Gastroesophageal sphincter (tissue), 4 donors: Measurements from ENCODE around the gene MARCHF2. TPM values are rescaled to one million over a fixed set of nuclear protein-coding genes. Genes with fewer than 3 reads are reported as not detected.
"Not testable (repeated sequence)": the region's sequence is repeated elsewhere in the genome, so short reads cannot be mapped to it uniquely, and the experiment has no call there.

Experiments
- ATAC-seq: fragments of 150-250 bp; one replicate; pipeline ENCODE4 v1.9.1; 2016; ENCODE audit warnings: mild to moderate bottlenecking, moderate library complexity
- H3K27ac ChIP-seq, 4 donors: fragments of 200-600 bp; sonication (generic) in 3 of 4; 1 replicate in 3 of 4; 2 replicates in 1 of 4; pipeline ENCODE4 v1.5.1; 2016 to 2019
- H3K27me3 ChIP-seq: fragments of 200-600 bp; sonication (generic); one replicate; pipeline ENCODE4 v1.5.1; 2019
- H3K36me3 ChIP-seq, 2 donors: fragments of 200-600 bp; sonication (generic); one replicate each; pipeline ENCODE4 v1.5.1; 2019; ENCODE audit warnings: control low read depth in 1 of 2
- H3K4me1 ChIP-seq, 3 donors: fragments of 200-600 bp; sonication (generic); 1 replicate in 2 of 3; 2 replicates in 1 of 3; pipeline ENCODE4 v1.5.1; 2016 to 2019; ENCODE audit warnings: control low read depth in 2 of 3
- H3K4me3 ChIP-seq, 2 donors: fragments of 200-600 bp; sonication (generic); one replicate each; pipeline ENCODE4 v1.5.1; 2019; ENCODE audit warnings: mild to moderate bottlenecking in 1 of 2, moderate library complexity in 1 of 2
- H3K9me3 ChIP-seq, 3 donors: fragments of 200-600 bp; sonication (generic); one replicate each; pipeline ENCODE4 v1.5.1; 2017 to 2019; ENCODE audit warnings: control low read depth in 2 of 3
- CTCF ChIP-seq, 4 experiments: fragments of 200-600 bp in 2 of 4; fragments of 450-650 bp in 2 of 4; sonication (generic) in 1 of 4; IDR thresholded peaks; one replicate each; pipeline ENCODE4 v1.5.1; 2017 to 2019; ENCODE audit warnings: antibody characterized with exemption in 4 of 4, mild to moderate bottlenecking in 2 of 4, moderate library complexity in 2 of 4
- EP300 ChIP-seq: sonication (generic); formaldehyde crosslinking; IDR thresholded peaks from one replicate; pipeline ENCODE4 v1.6.1; 2017; ENCODE audit warnings: antibody characterized with exemption, mild to moderate bottlenecking
- POLR2A ChIP-seq, 2 donors: fragments of 450-650 bp; IDR thresholded peaks; one replicate each; pipeline ENCODE4 v1.6.1; 2017; ENCODE audit warnings: antibody characterized with exemption in 2 of 2, mild to moderate bottlenecking in 2 of 2, moderate library complexity in 1 of 2
- POLR2AphosphoS5 ChIP-seq: sonication (generic); formaldehyde crosslinking; IDR thresholded peaks from one replicate; pipeline ENCODE4 v1.6.1; 2017; ENCODE audit warnings: antibody characterized with exemption
- WGBS, 2 donors: methylation state at CpG; one replicate each; pipeline ENCODE4 v1.1.5; 2018; ENCODE audit warnings: low coverage in 1 of 2; 5-methylcytosine and 5-hydroxymethylcytosine counted together
- total RNA-seq, 4 donors: library from RNA; depleted of rRNA; stranded (reverse); fragments of >200 nt; gene quantifications; one replicate each; pipeline ENCODE4 v1.1.0, GENCODE V29; 2016

Gene MARCHF2
- total RNA-seq, 4 donors from 2014 or later: 125 to 330 (median 237) TPM

- Histone ChIP-seq H3K9me3 (no peaks in the 10 kb centered on the region), H3K27me3 (no peaks in the 10 kb centered on the region), H3K27ac (peak overlapping the region in 2 of 4 donors; percentile 67 to 83), H3K36me3 (peaks cover 0 to 7% of the 10 kb centered on the region in 2 donors), H3K4me3 (peak overlapping the region in 1 of 2 donors; percentile 26), H3K4me1 (peaks cover 0 to 58% (median 25%) of the 10 kb centered on the region in 3 donors)
- ATAC-seq: peak; percentile 69
- TF ChIP-seq CTCF (IDR thresholded peaks at IDR 0.05) (no peak), EP300 (no peak), POLR2AphosphoS5 (peak; percentile 87)
- WGBS, 2 donors: 8 to 22% methylated on average over 10 to 14 of the region's 23 CpGs
These were observed 45.6 kb upstream of the MARCHF2 start for GRCh38 chr19:8367327-8368001.

DNA sequence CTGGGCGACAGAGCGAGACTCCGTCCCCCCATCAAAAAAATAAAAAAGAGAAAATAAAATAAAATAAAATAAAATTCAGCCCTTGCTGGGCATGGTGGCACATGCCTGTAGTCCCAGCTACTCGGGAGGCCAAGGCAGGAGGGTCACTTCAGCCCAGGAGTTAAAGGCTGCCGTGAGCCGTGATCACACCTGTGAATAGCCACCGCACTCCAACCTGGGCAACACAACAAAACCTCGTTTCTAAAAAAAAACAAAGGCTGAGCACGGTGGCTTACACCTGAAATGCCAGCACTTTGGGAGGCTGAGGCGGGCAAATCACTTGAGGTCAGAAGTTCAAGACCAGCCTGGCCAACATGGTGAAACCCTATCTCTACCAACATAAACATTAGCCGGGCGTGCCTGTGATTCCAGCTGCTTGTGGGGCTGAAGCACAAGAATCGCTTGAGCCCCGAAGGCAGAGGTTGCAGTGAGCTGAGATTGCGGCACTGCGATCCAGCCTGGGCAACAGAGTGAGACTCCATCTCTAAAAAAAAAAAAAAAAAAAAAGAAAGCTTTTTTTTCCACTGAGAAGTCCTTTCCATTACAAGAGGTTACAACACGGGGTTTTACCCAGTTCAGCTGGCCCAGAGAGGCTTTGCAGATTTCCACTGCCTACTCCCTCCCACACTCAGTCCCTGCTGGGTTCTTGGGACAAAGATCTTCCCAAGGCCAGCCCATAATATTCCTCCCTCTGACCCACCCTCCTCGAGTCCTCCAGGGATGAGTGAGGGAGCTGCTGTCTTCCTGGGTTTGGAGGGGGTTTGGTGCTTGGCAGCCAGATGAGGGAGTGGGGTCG is 42.7 kb upstream of the MARCHF2 start:
- WGBS, 2 donors: 74 to 82% methylated on average over 5 to 7 of the region's 19 CpGs
- H3K27me3 ChIP-seq: no peaks in the 10 kb centered on the region
- TF ChIP-seq POLR2A (IDR thresholded peaks at IDR 0.05) (no peak), EP300 (no peak), CTCF (IDR thresholded peaks at IDR 0.05) (no peak), POLR2AphosphoS5 (no peak)
- H3K4me1 ChIP-seq: peaks cover 0 to 41% (median 22%) of the 10 kb centered on the region in 3 donors
- no peak for ATAC-seq
- H3K36me3 ChIP-seq: peaks cover 0 to 20% of the 10 kb centered on the region in 2 donors
- H3K27ac ChIP-seq: peak overlapping the region in 1 of 4 donors; percentile 47
- no peaks in the 10 kb centered on the region for H3K9me3 ChIP-seq
- H3K4me3 ChIP-seq: no peak overlapping the region

DNA sequence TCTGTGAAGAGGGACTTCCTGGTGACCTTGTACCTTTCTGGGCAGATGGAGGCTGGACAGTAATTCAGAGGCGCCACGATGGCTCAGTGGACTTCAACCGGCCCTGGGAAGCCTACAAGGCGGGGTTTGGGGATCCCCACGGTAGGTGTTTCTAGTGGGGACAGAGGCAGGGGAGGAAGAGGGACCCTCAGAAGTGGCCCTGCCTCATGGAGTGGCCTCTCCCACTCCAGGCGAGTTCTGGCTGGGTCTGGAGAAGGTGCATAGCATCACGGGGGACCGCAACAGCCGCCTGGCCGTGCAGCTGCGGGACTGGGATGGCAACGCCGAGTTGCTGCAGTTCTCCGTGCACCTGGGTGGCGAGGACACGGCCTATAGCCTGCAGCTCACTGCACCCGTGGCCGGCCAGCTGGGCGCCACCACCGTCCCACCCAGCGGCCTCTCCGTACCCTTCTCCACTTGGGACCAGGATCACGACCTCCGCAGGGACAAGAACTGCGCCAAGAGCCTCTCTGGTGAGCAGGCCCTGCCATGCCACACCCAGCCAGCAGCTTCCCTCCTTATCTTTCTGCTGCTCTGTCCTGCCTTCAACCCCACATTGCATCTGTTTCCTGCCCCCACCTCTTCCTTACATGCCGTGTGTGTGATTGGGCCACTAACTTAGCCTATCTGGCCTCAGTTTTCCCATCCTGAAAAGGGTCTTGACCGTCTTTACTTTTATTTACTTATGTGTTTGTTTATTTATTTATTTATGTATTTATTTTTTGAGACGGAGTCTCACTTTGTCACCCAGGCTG is 41.9 kb upstream of the MARCHF2 start:
- ATAC-seq: no peak
- H3K4me3 ChIP-seq: no peak overlapping the region

DNA sequence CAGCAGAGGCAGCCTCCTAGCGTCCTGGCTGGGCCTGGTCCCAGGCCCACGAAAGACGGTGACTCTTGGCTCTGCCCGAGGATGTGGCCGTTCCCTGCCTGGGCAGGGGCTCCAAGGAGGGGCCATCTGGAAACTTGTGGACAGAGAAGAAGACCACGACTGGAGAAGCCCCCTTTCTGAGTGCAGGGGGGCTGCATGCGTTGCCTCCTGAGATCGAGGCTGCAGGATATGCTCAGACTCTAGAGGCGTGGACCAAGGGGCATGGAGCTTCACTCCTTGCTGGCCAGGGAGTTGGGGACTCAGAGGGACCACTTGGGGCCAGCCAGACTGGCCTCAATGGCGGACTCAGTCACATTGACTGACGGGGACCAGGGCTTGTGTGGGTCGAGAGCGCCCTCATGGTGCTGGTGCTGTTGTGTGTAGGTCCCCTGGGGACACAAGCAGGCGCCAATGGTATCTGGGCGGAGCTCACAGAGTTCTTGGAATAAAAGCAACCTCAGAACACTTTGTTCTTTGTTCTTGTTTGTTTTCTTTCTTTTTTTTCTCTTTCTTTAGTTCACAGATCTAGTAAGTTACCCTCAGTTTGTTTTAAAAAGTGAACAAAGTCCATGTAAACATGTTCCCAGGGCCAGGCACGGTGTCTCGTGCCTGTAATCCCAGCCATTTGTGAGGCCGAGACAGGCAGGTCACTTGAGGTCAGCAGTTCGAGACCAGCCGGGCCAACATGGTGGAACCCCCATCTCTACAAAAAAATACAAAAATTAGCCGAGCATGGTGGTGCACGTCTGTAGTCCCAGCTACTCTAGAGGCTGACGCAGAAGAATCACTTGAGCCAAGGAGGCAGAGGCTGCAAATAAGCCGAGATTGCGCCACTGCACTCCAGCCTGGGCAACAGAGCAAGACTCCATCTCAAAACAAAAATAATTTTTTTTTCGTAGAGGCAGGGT is 39.0 kb upstream of the MARCHF2 start:
- Histone ChIP-seq H3K4me3 (no peak overlapping the region), H3K27me3 (no peaks in the 10 kb centered on the region), H3K9me3 (no peaks in the 10 kb centered on the region), H3K27ac (peak overlapping the region in 2 of 4 donors; percentile 49 to 60), H3K4me1 (peaks cover 0 to 11% (median 4%) of the 10 kb centered on the region in 3 donors), H3K36me3 (peaks cover 0 to 34% of the 10 kb centered on the region in 2 donors)
- 77 to 81% methylated on average over 3 to 16 of the region's 26 CpGs for WGBS, 2 donors
- no peak for TF ChIP-seq EP300
- peak; percentile 33 for TF ChIP-seq POLR2AphosphoS5
- peak; percentile 73 for ATAC-seq

More for the DNA sequence above, 41.9 kb upstream of the MARCHF2 start:
- WGBS, 2 donors: 81 to 88% methylated on average over 8 to 18 of the region's 28 CpGs
- Histone ChIP-seq H3K36me3 (peaks cover 0 to 28% of the 10 kb centered on the region in 2 donors), H3K9me3 (no peaks in the 10 kb centered on the region), H3K4me1 (peaks cover 0 to 37% (median 22%) of the 10 kb centered on the region in 3 donors), H3K27ac (peak overlapping the region in 1 of 4 donors; percentile 47), H3K27me3 (no peaks in the 10 kb centered on the region)
- TF ChIP-seq EP300 (no peak), POLR2A (IDR thresholded peaks at IDR 0.05) (no peak)

DNA sequence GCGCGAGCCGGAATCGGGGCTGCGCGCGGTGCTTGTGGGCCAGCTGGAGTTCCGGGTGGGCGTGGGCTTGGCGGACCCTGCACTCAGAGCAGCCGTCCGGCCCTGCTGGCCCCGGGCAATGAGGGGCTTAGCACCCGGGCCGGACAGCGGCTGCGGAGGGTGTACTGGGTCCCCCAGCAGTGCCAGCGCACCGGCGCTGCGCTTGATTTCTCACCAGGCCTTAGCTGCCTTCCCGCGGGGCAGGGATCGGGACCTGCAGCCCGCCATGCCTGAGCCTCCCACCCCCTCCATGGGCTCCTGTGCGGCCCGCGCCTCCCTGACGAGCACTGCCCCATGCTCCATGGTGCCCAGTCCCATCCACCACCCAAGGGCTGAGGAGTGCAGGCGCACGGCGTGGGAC is 37.3 kb upstream of the MARCHF2 start:
- WGBS, 2 donors: no CpG with 5 or more reads among the region's 32 CpGs
- not testable (repeated sequence) for H3K27ac ChIP-seq, ATAC-seq, H3K9me3 ChIP-seq, H3K4me3 ChIP-seq, H3K27me3 ChIP-seq
- peaks cover 0 to 39% of the 10 kb centered on the region in 2 donors for H3K36me3 ChIP-seq
- peaks cover 0 to 11% (median 4%) of the 10 kb centered on the region in 3 donors for H3K4me1 ChIP-seq

- H3K27me3 ChIP-seq, ATAC-seq, H3K9me3 ChIP-seq, H3K4me3 ChIP-seq, H3K27ac ChIP-seq: not testable (repeated sequence)
- peaks cover 0 to 11% (median 4%) of the 10 kb centered on the region in 3 donors for H3K4me1 ChIP-seq
- H3K36me3 ChIP-seq: peaks cover 0 to 33% of the 10 kb centered on the region in 2 donors
- 68 to 100% methylated on average over 1 to 4 of the region's 10 CpGs for WGBS, 2 donors
These were observed 36.6 kb upstream of the MARCHF2 start for GRCh38 chr19:8376373-8376974.
